Caco-2 (cell line): ENCODE data around the gene SMIM35. TPM values are rescaled to one million over a fixed set of nuclear protein-coding genes. Genes with fewer than 3 reads are reported as not detected.

Experiments
- BruUV-seq: library from RNA; stranded (reverse); fragments of 400-500 nt; replicated peaks from 2 replicates; lab custom pipeline; 2021; lab: Mats Ljungman, UMichigan
- CTCF ChIA-PET: fragments of 300-600 bp; sonication (Branson Sonifier 250); formaldehyde crosslinking; loops from one replicate; lab custom pipeline; 2022; ENCODE audit warnings: antibody characterized with exemption; lab: Charles Lee
- POLR2A ChIA-PET: fragments of 300-600 bp; sonication (Branson Sonifier 250); formaldehyde crosslinking; loops from one replicate; lab custom pipeline; 2022; ENCODE audit warnings: antibody characterized with exemption; lab: Charles Lee
- DNase-seq, 2 experiments: peaks; one replicate each; pipeline versions ENCODE4 v3.0.0 to v3.0.0-alpha.2; 2020 to 2022
- H3K27me3 ChIP-seq: replicated peaks from 2 replicates; pipeline ENCODE4 v1.6.0; 2011; ENCODE audit warnings: low read length; ENCODE audit not compliant: control insufficient read depth, insufficient read depth
- H3K36me3 ChIP-seq: 2 replicates; pipeline ENCODE4 v1.5.1; 2011; ENCODE audit warnings: low read length; ENCODE audit not compliant: control insufficient read depth, insufficient read depth
- H3K4me1 ChIP-seq: fragments of 250-450 bp; sonication (Bioruptor Pico); 2 replicates; pipeline ENCODE4 v1.5.1; 2020; ENCODE audit warnings: mild to moderate bottlenecking
- H3K4me3 ChIP-seq: 2 replicates; pipeline ENCODE4 v1.5.1; 2011; ENCODE audit warnings: low read depth, mild to moderate bottlenecking, control low read depth, low read length
- H3K9me3 ChIP-seq: fragments of 250-450 bp; sonication (Bioruptor Pico); 2 replicates; pipeline ENCODE4 v1.5.1; 2020; ENCODE audit warnings: mild to moderate bottlenecking, moderate library complexity
- H3K27ac Mint-ChIP-seq: one replicate; pipeline ENCODE4 v1.8.0; 2022; ENCODE audit warnings: mixed read lengths; ENCODE audit not compliant: unreplicated experiment
- H3K27me3 Mint-ChIP-seq: one replicate; pipeline ENCODE4 v1.8.0; 2022; ENCODE audit warnings: mixed read lengths; ENCODE audit not compliant: insufficient read depth, unreplicated experiment
- H3K36me3 Mint-ChIP-seq: one replicate; pipeline ENCODE4 v1.8.0; 2022; ENCODE audit warnings: mild to moderate bottlenecking, mixed read lengths; ENCODE audit not compliant: insufficient read depth, unreplicated experiment
- H3K4me1 Mint-ChIP-seq: one replicate; pipeline ENCODE4 v1.8.0; 2022; ENCODE audit warnings: low read depth, mixed read lengths; ENCODE audit not compliant: unreplicated experiment
- H3K4me3 Mint-ChIP-seq: one replicate; pipeline ENCODE4 v1.8.0; 2022; ENCODE audit warnings: mild to moderate bottlenecking, moderate library complexity, mixed read lengths; ENCODE audit not compliant: unreplicated experiment
- H3K9me3 Mint-ChIP-seq: one replicate; pipeline ENCODE4 v1.8.0; 2022; ENCODE audit warnings: mixed read lengths; ENCODE audit not compliant: unreplicated experiment
- CTCF ChIP-seq, 2 experiments: fragments of 200-600 bp in 1 of 2; IDR thresholded peaks; 1 replicate in 1 of 2; 2 replicates in 1 of 2; pipeline versions ENCODE4 v1.5.1 to v1.8.0; 2011 to 2022; ENCODE audit warnings: antibody characterized with exemption in 1 of 2, control low read depth in 1 of 2, inconsistent platforms in 1 of 2, low read depth in 1 of 2, low read length in 1 of 2, mild to moderate bottlenecking in 1 of 2, moderate library complexity in 1 of 2; ENCODE audit not compliant: insufficient read depth in 1 of 2, severe bottlenecking in 1 of 2, unreplicated experiment in 1 of 2
- intact Hi-C: fragments of 100-400 bp; cut with micrococcal nuclease; formaldehyde crosslinking; loops from one replicate; pipeline ENCODE4 v1.10.0; 2022; ENCODE audit not compliant: unreplicated experiment
- total RNA-seq: library from RNA; stranded (reverse); gene quantifications from 2 replicates; pipeline ENCODE4 v1.2.3, GENCODE V29; 2022

The SMIM35 gene
- total RNA-seq, 1 experiment from 2014 or later, result not detected

DNA sequence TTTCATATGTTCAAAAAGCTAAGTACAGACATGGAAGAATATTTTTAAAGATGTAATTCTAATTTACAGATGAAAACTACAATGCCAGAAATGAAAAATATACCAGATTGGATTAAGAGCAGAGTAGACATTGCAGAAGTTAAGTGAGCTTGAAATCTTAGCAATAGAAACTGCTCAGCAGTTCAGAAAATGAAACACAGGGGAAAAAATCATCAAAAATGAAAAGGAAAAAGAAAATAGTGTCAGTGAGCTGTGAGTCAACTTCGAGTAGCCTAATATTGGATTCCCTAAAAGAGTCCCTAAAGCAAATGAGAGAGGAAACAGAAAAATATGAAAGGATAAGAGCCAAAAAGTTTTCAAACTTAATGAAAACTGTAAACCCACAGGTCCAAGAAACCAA lies 126.4 kb downstream of the SMIM35 start:
- Histone ChIP-seq H3K36me3 (no peaks in the 10 kb centered on the region), H3K27me3 (peaks cover 2% of the 10 kb centered on the region; the same call in 1 of the 2 replicates), H3K4me3 (no peak overlapping the region), H3K4me1 (no peaks in the 10 kb centered on the region), H3K9me3 (peaks cover 6% of the 10 kb centered on the region; the same call in 1 of the 2 replicates)
- Mint-ChIP-seq H3K27me3 (peaks cover 30% of the 10 kb centered on the region), H3K9me3 (peaks cover 9% of the 10 kb centered on the region), H3K4me3 (no peak overlapping the region), H3K4me1 (no peaks in the 10 kb centered on the region), H3K36me3 (no peaks in the 10 kb centered on the region), H3K27ac (no peak overlapping the region)
- ChIA-PET CTCF (interaction anchor here (1.0 kb wide), 2 partner anchors 10 to 14 kb away, joined by 3 to 4 read pairs; no protein-coding TSS in a partner anchor), POLR2A (no interaction called here)
- no peak for DNase-seq
- TF ChIP-seq CTCF (IDR thresholded peaks at IDR 0.05; ENCODE audit: insufficient read depth in 1 of 2, low read depth in 1 of 2, low read length in 1 of 2, severe bottlenecking in 1 of 2, unreplicated experiment in 1 of 2), result no peak
- intact Hi-C loops, result no loop called here
- no TSS peak for BruUV-seq

GRCh38 chr11:117959438-117960149 lies 127.2 kb downstream of the SMIM35 start:
- H3K4me1 ChIP-seq, result no peaks in the 10 kb centered on the region
- no peaks in the 10 kb centered on the region for H3K36me3 Mint-ChIP-seq
- H3K4me3 Mint-ChIP-seq, result no peak overlapping the region
- H3K4me3 ChIP-seq, result no peak overlapping the region
- H3K27ac Mint-ChIP-seq, result no peak overlapping the region
- BruUV-seq, result no TSS peak
- no peaks in the 10 kb centered on the region for H3K36me3 ChIP-seq
- H3K27me3 Mint-ChIP-seq, result peaks cover 30% of the 10 kb centered on the region
- POLR2A ChIA-PET, result no interaction called here
- peaks cover 2% of the 10 kb centered on the region; the same call in 1 of the 2 replicates for H3K27me3 ChIP-seq
- DNase-seq, result no peak
- CTCF ChIA-PET, result interaction anchor here (1.0 kb wide), 2 partner anchors 9 to 13 kb away, joined by 3 to 4 read pairs; no protein-coding TSS in a partner anchor
- H3K9me3 ChIP-seq, result peaks cover 6% of the 10 kb centered on the region; the same call in 1 of the 2 replicates
- H3K4me1 Mint-ChIP-seq, result no peaks in the 10 kb centered on the region
- no peak for TF ChIP-seq CTCF (IDR thresholded peaks at IDR 0.05; ENCODE audit: insufficient read depth in 1 of 2, low read depth in 1 of 2, low read length in 1 of 2, severe bottlenecking in 1 of 2, unreplicated experiment in 1 of 2)
- intact Hi-C loops, result no loop called here
- peaks cover 9% of the 10 kb centered on the region for H3K9me3 Mint-ChIP-seq

DNA sequence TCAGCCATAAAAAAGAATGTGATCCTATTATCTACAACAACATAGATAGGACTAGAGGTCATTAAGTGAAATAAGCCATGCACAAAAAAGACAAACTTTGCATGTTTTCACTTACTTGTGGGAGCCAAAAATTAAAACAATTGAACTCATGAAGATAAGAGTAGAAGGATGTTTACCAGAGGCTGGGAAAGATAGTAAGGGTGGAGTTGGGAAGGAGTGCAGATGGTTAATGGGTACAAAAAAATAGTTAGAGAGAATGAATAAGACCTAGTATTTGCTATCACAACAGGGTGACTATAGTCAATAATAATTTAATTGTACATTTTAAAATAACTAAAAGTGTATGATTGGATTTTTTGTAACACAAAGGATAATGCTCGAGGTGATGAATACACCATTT lies 127.8 kb downstream of the SMIM35 start:
- intact Hi-C loops, result no loop called here
- H3K36me3 ChIP-seq, result no peaks in the 10 kb centered on the region
- H3K27me3 Mint-ChIP-seq, result peaks cover 30% of the 10 kb centered on the region
- peaks cover 2% of the 10 kb centered on the region; the same call in 1 of the 2 replicates for H3K27me3 ChIP-seq
- H3K9me3 Mint-ChIP-seq, result peaks cover 9% of the 10 kb centered on the region
- no peak for TF ChIP-seq CTCF (IDR thresholded peaks at IDR 0.05; ENCODE audit: insufficient read depth in 1 of 2, low read depth in 1 of 2, low read length in 1 of 2, severe bottlenecking in 1 of 2, unreplicated experiment in 1 of 2)
- no peaks in the 10 kb centered on the region for H3K36me3 Mint-ChIP-seq
- CTCF ChIA-PET, result no interaction called here
- H3K4me1 Mint-ChIP-seq, result no peaks in the 10 kb centered on the region
- H3K4me3 ChIP-seq, result no peak overlapping the region
- peaks cover 6% of the 10 kb centered on the region; the same call in 1 of the 2 replicates for H3K9me3 ChIP-seq
- POLR2A ChIA-PET, result no interaction called here
- no peak for DNase-seq
- H3K4me3 Mint-ChIP-seq, result no peak overlapping the region
- H3K27ac Mint-ChIP-seq, result no peak overlapping the region
- no peaks in the 10 kb centered on the region for H3K4me1 ChIP-seq
- no TSS peak for BruUV-seq

Other genes with a start within 250 kb of the SMIM35 start
- 0.86 and 1.0 TPM in 2 replicates for gene FXYD6, start 210.3 kb downstream of the SMIM35 start, total RNA-seq
- gene TMPRSS13, start 157.6 kb downstream of the SMIM35 start, total RNA-seq, result 40.8 and 53.1 TPM in 2 replicates
- gene IL10RA, start 100.6 kb downstream of the SMIM35 start, total RNA-seq, result 0.65 and 1.6 TPM in 2 replicates
- 83.2 and 86.4 TPM in 2 replicates for gene TMPRSS4, start 9.9 kb downstream of the SMIM35 start, total RNA-seq
- 0.70 TPM in 2 replicates for gene SCN4B, start 65.9 kb upstream of the SMIM35 start, total RNA-seq
- 0.09 TPM in 1 of 2 replicates, not detected in the other for gene SCN2B, start 89.7 kb upstream of the SMIM35 start, total RNA-seq
- 8.9 and 12.0 TPM in 2 replicates for gene JAML, start 138.0 kb upstream of the SMIM35 start, total RNA-seq
- gene MPZL3, start 165.4 kb upstream of the SMIM35 start, total RNA-seq, result 29.6 and 31.8 TPM in 2 replicates
- gene MPZL2, start 177.3 kb upstream of the SMIM35 start, total RNA-seq, result 69.9 and 80.2 TPM in 2 replicates
- 0.39 TPM in 1 of 2 replicates, not detected in the other for gene CD3E, start 217.8 kb upstream of the SMIM35 start, total RNA-seq